Upper lobe of left lung (tissue), 4 donors: ENCODE data around the gene KDM8.

ENCODE experiments used
- EP300 ChIP-seq, 4 donors: sonication (generic); formaldehyde crosslinking; IDR thresholded peaks; one replicate each; pipeline ENCODE4 v1.5.1; 2017; ENCODE audit warnings: antibody characterized with exemption in 4 of 4, control low read depth in 2 of 4
- POLR2A ChIP-seq, 4 donors: fragments of 450-650 bp; IDR thresholded peaks; one replicate each; pipeline ENCODE4 v1.5.1; 2016 to 2017; ENCODE audit warnings: antibody characterized with exemption in 4 of 4, mild to moderate bottlenecking in 2 of 4
- POLR2AphosphoS5 ChIP-seq, 2 donors: sonication (generic); formaldehyde crosslinking; IDR thresholded peaks; one replicate each; pipeline ENCODE4 v1.5.1; 2017; ENCODE audit warnings: antibody characterized with exemption in 2 of 2
- TF ChIP-seq, protein P1 (sequence below), 6 experiments: fragments of 450-650 bp in 4 of 6; fragments of 200-600 bp in 2 of 6; sonication (generic) in 2 of 6; IDR thresholded peaks; one replicate each; pipeline ENCODE4 v1.5.1; 2016 to 2019; ENCODE audit warnings: antibody characterized with exemption in 6 of 6

DNA sequence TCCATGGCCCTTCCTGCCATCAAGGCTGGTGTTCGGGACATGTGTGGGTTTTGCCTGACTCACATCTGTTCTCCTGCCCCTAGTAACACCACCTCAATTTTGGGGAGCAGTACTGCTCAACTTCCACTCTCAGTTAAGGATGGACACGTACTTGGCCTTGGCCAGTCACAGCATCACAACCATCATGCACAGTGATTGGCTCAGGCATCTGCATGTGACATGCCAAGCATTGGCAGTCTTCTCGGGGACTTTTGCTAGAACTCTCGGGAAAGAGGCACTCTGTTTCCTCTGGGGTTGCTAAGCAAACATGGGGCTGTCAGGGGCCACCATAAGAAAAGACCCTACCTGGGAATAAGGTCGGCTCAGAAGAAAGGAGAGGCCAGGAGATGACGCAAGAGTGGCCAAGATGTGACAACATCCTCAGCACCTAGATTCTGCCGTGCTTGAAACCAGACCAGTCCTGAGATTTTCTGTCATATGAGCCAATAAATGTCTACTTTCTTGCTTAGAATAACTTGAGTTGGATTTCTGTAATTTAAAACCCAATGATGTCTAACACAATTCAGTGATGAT lies 11.9 kb upstream of the KDM8 start:
- TF ChIP-seq, protein P1, sequence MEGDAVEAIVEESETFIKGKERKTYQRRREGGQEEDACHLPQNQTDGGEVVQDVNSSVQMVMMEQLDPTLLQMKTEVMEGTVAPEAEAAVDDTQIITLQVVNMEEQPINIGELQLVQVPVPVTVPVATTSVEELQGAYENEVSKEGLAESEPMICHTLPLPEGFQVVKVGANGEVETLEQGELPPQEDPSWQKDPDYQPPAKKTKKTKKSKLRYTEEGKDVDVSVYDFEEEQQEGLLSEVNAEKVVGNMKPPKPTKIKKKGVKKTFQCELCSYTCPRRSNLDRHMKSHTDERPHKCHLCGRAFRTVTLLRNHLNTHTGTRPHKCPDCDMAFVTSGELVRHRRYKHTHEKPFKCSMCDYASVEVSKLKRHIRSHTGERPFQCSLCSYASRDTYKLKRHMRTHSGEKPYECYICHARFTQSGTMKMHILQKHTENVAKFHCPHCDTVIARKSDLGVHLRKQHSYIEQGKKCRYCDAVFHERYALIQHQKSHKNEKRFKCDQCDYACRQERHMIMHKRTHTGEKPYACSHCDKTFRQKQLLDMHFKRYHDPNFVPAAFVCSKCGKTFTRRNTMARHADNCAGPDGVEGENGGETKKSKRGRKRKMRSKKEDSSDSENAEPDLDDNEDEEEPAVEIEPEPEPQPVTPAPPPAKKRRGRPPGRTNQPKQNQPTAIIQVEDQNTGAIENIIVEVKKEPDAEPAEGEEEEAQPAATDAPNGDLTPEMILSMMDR (IDR thresholded peaks at IDR 0.05), result no peak
- no peak for TF ChIP-seq POLR2A (IDR thresholded peaks at IDR 0.05)
- TF ChIP-seq POLR2AphosphoS5 (IDR thresholded peaks at IDR 0.05), result no peak
- TF ChIP-seq EP300 (IDR thresholded peaks at IDR 0.05), result no peak
